ENCODE results near the gene DLX4.

Gene DLX4

DNA sequence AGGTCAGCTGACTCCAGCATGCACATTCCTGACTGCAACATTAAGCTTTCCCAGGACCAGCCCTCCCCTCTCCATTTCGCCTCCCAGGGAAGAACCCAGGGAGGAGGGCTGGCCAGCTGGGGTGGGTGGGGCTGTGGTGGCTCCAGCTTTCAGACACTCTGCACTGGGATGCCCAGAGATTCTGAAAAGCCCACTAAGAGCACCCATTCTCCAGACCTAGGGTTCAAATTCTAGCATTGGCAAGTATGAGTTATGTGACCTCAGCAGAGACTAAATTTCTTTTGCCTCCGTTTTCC is 18.2 kb downstream of the DLX4 start:
- DNase-seq (ENCODE audit: low spot score) = no peak

DNA sequence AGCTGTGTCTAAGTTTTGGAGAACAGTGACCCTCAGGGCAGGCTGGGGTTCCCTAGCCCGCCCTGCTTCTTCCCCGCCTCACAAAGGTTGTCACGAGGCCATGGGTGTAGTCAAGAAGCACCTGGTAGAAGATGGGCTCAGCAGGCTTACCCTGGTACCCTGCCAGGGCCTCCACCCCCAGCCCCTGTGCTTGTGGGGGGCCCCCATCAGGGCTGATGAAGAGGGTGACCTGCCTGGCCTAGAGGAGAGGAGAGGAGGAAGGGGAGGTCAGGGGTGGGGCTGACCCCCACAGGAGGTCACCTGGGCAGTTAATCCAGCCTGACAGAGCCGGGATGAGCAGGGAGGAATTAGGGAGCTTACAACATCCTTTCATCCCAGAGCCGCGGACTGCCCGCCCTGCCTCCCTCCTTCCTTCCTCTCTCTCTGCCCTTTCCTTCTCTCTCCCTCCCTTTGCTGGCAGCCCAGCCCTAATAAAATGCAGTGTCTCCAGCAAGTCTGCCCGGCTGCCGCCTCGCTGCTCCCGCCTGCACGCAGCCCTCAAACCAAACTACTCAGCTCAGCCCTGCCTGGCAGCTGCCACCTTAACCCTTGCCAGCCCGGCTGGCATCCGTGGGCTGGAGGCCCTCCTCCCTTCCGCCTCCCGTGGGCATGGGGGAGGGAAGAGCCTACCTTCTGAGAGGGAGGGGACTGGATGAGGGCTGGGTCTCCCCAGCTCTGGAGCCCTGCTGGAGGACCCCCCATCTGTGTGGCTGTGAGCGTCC is 18.9 kb downstream of the DLX4 start:
- DNase-seq (ENCODE audit: low spot score) = no peak

DNA sequence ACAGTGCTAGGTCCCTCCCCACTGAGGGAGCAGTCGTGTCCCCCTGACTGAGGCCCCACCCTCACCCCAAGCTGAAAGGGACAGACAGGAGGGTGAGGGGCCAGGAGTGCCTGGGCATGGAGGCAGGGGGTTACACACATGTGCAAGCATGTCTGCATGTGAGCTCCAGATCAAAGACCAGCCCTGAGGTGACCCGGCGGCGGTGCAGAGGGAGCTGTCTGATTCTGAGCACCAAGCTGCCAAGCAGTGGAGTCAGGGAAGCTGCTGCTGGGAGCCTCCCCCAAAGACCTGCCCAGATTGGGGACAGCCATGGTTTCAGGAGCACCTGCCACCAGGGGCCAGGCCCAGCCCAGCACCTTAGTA is 20.5 kb downstream of the DLX4 start:
- DNase-seq (ENCODE audit: low spot score) = no peak

DNA sequence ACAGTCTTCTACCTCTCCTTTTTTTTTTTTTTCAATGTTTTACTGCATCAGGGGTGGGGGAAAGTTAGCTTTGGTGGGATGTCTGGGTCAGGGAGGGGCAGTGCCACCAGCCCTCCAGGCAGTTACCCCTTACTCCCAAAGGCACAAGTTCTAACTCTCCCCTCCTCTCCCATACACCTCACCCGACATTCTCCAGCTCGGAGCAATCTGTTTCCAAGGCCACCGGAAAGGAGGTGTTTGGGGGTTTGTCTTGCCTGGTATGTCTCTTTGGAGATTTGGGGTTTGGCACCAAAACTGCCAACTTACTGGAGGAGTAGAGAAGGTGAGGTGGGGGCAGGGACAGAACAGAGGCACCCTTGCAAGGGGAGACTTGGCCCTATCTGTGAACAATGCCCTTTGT is 21.3 kb downstream of the DLX4 start:
- DNase-seq (ENCODE audit: low spot score) = no peak

DNA sequence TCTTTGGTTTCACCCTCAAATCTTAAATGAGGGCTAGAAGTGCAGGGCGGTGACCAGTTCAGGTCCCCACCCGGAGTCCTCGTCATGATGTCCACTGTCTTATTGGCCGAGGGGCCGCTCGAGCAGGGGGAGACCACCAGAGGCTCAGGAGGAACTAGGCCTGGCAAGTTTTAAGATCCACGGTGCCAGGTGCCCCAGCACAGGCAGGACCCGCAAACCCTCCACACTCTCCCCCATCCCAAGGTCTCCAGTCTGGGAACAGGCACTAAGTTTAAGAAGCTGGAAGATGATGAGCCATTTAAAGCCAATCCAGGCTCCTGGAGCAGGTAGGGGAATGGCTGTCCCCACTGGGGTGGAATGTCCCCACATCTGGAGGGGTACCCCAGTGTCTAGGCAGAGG is 21.9 kb downstream of the DLX4 start:
- DNase-seq (ENCODE audit: low spot score) = no peak

DNA sequence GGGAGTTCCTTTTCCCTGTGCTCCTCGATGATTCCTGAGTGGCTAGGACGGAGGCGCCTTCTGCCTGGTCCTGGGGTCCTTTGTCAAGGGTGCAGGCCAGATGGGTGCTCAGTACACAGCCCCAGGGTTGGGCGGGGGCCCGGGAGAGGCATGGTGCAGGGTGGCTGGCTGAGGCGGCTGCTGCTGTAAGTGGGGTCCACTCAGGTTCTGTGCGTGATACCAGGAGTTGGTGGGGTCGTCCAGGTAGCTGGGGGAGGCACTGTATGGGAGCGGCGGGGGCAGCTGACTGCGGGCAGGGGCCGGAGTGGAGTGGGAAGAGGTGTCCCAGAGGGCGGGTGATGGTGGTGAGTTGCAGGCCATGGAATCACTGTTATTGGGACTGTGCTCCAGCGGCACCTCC is 22.4 kb downstream of the DLX4 start:
- no peak for DNase-seq (ENCODE audit: low spot score)

DNA sequence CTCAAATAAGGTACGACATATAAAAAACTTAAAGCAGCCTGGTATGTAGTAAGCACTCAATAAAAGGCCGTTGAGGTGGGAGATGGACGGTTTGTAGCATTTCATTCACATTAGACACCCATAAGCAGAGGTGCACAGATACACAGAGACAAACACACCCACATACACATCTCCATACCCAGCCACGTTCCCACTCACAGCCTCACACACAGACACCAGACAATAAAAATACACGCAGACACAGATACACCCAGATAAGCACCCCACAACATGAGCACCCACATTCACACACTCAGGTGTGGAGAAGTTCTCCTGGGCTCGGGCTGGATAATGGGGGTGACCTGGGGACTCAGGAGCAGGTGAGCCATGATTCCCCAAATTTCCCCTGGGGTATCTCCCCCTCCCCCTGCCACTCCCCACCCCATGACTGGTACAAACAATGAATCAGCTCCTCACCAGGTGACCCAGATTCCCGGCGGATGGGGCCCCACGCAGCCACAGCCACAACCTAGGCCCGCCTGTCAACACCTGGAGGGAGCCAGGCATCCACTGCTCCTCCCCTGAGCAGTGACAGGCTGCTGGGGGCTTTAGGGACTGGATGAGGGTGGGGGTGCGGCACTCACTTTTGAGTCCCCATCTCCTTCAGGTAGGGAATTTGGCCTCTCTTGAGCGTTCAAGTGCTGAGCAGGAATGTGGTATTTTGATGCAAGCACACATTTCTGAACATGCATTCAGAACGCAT is 23.4 kb downstream of the DLX4 start:
- no peak for DNase-seq (ENCODE audit: low spot score)

DNA sequence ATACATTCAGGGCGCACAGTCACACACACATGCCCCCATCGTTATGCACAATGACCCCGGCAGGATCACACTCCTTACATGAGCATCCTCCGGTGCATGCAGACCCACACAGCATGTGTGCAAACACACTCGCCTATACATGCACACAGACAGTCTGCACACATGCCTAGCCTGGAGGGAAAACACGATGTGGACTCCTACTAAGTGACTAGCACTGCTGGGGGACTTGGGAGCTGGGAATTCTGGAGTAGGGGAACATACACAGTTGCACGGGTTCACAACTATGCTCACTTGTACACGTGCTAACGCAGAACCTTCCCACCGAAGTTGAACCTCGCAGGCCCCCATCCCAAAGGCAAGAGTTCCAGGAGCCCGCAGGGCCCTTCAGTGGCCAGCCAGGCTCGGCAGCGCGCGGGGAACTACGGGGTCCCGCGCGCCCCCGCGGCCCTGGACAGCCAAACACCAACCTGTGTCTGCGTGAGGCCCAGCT is 24.0 kb downstream of the DLX4 start:
- DNase-seq (ENCODE audit: low spot score) = no peak

DNA sequence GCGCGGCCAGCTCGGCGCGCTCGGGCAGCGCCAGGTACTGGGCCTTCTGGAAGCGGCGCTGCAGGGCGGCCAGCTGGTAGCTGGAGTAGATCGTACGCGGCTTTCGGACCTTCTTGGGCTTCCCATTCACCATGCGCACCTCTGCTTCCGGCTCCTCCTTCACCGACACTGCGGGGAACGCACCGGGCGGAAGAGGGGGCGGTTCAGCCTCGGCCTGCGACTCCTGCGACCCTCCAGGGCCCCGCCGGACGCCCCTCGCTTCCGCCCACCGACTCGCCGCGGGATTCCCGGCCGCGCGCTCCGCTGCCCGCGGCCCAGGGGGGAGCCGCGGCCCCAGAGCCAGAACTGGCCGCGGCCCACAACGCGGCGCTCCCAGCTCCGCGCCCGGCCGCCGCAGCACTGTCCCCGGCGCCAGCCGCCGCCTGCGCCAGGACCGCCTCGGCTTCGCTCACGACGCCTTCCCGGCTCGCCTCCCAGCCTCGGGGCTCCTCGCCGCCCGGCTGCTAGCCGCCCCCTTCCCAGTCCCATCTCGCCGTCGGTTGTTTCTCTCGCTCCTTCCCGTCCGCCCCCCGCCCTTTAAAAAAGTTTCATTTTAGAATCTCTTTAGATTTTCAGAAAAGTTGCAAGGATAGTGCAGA is 24.6 kb downstream of the DLX4 start:
- no peak for DNase-seq (ENCODE audit: low spot score)

DNA sequence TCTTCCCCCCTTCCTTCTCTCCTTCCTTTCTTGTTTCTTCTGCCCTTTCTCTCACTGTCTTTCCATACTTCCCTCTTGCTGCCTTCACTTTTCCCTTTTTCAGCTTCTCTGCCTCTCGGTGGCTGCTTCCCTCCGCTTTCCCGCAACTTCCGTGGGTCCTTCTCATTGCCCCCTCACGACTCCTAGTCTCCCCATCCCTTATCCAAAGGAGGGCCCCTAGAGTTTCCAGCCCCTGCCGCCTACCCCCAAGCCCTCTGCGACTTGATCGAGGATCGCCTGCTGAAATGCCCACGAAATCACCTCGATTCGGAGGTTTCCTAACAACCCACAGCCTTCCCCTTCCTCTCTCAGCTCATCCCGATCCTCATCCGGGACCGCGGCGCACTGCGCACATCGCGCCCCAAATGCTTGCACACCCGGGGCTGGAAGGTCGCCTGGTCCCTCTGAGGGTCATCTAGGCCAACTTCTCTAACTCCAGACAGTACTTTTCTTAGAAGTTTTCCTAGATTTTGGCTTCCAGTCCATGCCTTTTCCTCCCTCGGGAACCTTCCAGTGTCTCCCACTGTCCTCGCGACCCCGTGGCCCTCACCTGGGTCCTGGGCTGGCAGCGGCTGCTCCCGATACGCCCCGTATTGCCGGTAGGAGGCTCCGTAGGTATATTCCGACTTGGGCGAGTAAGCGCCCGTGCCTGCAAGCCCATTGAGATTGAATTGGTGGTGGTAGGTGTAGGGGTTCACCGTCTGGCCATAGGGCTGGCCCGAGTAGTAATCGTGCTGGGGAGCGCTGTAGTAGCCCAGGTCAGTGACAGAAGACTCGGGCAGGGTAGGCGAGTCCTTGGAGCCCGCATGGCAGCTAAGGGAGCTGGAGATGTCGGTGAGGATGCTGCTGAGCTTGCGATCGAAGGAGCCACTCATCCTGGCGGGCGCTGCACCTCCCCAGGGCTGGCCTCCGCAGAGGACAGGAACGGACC is 25.4 kb downstream of the DLX4 start:
- no peak for DNase-seq (ENCODE audit: low spot score)

DNA sequence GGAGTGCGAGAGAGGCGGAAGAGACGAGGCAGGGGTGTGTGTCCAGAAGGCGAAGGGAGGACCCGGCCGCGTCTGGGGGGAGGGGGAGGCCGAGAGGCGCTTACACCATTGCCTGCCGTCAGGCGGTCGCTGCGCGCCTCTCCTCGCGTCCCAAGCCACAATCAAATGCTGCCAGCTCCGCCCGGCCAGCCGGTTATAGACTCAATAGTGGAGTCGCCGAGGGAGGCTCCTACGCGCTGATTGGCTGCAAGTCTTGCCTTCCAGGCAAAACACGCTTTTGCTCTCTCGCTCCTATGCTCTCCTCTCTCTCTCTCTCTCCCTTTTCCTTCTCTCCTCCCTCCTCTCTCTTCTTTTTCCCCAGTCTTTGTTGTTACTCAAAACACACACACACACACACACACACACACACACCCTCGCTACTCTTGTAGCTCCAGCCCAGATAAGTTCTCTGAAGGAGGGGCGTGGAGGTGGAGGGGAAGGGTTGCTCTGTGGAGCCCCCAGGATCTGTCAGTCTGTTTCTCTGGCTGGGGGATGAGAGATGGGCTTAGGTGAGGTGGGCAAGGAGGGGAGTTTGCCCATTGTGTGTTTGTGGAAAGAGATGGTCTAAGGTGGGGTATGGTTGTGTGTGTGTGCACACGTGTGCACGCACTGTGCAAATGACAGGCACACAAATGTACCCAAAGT is 26.2 kb downstream of the DLX4 start, which contains the start of gene DLX3:
DLX3 (minus strand) TSS at position 170 of the 684 bp plus-strand sequence. CDS start 226 bp downstream, outside the sequence.
- DNase-seq (ENCODE audit: low spot score) = no peak

DNA sequence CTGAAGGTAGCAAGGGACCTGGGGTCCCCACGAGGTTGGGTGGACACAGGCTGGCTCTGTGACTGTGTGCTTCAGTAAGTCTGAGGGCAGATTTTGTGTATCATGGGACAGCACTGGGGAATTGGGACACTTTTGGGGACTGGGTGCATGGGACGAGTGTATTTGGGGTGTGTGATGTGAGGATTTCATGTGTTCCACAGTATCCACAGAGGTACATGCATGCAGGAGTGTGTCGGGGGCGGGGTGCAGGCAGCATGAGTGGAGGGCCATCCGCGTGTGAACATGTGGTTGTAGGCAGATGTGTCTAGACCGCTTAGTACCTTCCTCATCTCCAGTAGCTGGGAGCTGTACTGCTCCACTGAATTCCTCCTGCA is 27.1 kb downstream of the DLX4 start:
- DNase-seq (ENCODE audit: low spot score) = no peak

DNA sequence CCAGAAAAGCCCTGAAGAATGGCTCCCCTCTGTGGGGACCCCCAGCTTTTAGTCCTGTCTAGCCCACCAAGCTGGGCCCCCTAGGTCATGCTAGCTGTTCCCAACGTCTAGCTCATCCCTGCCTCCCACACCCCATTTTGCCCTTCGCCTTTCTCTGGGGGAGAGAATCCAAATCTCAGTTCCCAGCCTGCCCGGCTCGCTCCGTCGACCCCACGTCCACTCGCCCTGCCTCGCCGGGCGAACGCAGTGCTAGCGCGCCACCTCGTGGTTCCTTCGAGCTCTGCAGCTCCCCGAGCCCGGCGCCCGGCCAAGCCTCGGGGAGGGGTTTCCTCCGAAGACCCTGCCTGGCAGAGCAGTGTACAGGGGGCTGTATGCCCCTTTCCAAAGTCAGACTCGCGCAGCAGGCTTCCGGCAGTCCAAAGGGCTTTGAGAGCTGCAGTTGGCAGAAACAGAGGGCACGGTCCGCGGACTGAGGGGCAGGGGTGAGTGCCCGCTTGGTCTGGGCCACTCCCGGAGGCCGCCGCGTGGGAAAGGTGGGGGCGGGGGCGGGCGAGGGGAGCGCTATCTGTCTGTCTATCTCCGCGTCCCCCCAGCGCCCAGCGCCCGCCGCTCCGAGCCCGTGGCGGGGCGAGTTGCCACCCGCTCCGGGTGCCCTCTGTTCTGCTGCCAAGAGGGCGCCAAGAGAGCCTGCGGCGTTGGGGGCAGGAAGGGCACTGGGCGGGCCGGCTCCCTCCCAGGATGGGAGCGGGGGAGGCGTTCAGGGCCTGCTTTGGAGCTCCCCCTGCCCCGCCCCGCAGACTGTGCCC is 27.7 kb downstream of the DLX4 start:
- DNase-seq (ENCODE audit: low spot score) = no peak

DNA sequence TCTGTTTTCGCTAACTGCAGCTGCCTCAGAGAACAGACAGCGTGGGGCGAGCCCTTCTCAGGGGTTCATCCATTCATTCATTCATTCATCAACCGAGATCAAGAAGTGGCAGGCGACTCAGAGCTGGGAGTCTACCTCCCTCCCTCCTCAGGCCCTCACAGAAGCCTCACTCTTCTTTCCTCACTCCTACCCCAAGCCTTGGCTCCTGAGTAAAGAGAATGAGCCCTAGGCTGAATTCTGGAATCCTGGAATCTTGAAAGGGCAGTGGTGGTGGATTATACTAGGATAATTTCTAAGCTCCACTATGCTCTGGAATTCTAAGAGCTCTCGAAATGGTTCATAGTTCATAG is 28.3 kb downstream of the DLX4 start:
- DNase-seq (ENCODE audit: low spot score) = no peak

DNA sequence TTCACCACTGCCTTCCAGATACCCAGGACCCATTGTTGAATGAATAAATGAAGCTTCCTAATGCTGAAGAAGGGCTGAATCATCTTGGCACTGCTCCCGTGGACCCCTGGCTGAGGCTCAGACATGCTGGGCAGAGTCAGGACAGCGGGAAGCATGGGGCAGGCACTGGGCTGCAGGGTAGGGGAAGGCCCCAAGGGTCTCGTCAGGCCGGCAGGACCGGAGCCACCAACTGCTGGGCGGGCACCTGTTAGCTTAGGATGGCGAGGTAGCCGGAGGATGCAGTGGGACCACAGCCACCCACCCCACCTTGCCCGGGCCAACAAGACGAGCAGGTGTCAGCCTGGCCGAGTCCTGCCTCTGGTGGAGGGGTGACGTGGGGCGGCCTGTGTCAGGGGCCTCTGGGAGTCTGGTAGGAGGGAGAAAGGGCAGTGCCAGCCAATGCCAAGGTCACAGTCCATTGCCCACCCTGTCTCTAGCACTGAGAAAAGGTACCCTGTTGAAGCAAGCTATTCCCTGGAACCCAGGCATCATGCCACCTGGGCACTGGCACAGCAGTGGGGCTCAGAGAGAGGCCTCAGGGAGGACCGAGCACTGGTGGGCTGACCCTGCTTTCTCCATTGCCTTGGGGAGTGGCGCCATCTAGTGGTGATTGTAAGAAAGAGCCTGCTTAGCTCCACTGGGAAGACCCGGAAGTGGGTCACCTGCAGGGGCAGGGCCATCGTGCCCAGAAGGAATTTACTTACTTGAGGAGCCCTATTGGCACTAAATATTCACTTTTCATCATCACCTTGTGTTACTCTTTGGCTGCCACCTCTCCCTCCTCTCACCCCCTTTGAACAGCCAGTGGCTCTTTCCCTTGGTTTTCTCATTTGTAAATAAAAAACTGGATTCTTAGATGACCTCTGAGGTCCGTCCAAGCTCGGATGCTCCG is 29.0 kb downstream of the DLX4 start:
- peak; percentile 71 for DNase-seq (ENCODE audit: low spot score)

DNA sequence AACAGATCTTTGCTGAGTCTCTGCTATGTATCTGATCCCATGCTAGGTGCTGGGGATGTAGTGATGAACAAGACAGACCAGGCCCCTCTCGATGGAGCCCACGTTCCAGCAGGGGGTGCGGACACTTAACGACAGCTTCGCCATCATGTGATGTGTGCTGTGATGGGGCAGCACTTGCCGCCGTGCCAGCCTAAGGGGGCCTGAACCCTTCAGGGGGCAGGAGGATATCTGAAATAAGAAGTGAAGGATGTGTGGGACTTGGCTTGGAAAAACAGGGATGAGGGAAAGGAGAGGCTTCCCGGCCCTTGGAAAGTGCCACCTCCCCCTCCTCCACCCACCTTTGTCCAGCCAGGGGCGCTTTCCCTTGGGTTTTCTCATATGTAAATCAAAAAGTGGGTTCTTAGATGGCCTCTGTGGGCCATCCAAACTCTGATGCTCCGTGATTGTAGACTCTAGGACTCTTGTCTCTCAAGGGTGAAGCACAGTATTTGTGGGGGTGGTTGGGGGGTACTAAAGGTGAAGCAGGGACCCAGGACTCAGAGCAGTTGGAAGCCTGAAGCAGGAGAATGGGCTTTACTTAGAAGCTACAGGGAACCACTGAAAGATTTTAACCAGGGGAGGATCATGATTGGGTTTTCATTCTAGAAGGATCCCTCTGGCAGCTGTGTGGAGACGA is 30.0 kb downstream of the DLX4 start:
- no peak for DNase-seq (ENCODE audit: low spot score)

DNA sequence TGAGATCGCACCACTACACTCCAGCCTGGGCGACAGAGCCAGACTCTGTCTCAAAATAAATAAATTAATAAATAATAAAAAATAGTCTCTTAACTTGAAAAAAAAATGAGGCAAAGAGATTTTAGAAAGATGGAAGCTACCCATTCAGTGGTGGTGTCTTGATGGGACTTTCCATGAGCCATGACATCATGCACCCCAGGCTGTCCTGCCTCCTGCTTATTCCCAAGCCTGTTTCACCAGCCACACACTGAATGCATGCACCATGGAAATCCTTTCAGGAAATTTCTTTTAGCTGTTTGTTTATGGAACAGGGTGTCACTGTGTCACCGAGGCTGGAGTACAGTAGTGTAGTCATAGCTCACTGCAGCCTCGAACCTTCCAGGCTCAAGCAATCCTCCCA is 34.9 kb downstream of the DLX4 start:
- DNase-seq (ENCODE audit: low spot score) = no peak

DNA sequence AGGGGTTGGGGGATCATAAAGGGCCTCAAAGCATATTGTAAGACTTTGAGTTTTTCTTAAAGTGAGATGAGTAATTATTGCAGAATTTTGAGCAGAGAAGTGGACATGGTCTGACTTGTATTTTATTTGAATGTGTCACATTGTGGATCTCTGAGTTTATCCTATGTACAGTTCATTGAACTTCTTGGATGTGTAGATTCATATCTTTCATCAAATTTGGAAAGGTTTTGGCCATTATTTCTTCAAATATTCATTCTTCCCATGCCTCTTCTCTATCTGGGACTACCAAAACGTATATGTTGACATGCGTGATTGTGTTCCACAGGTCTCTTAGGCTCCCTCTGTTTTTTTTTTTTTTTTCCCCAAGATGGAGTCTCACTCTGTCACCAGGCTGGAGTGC is 40.3 kb downstream of the DLX4 start:
- DNase-seq (ENCODE audit: low spot score) = no peak

DNA sequence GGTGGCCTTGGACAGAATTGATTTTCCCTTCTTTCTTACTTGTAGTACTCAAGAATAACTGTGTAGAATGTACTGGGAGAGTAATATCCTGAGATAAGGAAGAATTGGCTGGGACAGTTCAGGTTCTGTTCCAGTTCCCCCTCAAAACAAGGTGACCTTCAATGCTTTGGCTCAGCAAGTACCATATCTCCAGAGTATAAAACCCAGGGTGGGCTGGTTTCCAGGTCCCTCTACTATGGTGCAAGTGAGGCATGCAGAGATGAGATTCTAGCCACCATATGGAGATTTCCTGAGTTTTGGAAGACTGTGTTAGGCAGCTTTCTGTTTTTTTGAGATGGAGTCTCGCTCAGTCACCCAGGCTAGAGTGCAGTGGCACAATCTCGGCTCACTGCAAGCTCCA is 44.1 kb downstream of the DLX4 start:
- DNase-seq (ENCODE audit: low spot score) = no peak

All from globus pallidus (tissue), 1 donor.